ENCODE data around the gene TGFBR2.

TGFBR2 gene

DNA sequence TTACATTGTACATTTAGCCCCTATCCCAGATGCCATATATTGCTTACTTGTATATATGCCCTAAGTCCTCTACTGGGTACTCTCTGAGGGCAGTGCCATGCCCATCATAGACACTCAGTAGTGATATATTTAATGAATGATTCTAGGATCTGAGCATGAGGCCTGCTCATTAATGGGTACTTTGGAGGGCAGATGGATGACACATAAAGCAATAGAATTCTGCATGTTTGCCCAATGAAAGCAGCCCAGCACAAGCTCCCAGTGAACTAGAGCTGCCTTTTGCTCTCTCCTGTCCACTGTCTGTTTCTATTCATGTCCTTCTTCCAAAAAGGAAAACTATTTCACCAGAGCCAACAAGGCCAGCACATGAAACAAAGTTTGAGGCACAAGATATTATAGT, 63.9 kb downstream of the TGFBR2 start:
- no peak overlapping the region for H2AFZ ChIP-seq (ENCODE audit: low read depth, low read length, severe bottlenecking)
- H3K9me2 ChIP-seq (replicated peaks; ENCODE audit: insufficient read depth, low read length) = no peaks in the 10 kb centered on the region
- TF ChIP-seq, protein P1, sequence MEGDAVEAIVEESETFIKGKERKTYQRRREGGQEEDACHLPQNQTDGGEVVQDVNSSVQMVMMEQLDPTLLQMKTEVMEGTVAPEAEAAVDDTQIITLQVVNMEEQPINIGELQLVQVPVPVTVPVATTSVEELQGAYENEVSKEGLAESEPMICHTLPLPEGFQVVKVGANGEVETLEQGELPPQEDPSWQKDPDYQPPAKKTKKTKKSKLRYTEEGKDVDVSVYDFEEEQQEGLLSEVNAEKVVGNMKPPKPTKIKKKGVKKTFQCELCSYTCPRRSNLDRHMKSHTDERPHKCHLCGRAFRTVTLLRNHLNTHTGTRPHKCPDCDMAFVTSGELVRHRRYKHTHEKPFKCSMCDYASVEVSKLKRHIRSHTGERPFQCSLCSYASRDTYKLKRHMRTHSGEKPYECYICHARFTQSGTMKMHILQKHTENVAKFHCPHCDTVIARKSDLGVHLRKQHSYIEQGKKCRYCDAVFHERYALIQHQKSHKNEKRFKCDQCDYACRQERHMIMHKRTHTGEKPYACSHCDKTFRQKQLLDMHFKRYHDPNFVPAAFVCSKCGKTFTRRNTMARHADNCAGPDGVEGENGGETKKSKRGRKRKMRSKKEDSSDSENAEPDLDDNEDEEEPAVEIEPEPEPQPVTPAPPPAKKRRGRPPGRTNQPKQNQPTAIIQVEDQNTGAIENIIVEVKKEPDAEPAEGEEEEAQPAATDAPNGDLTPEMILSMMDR (IDR thresholded peaks at IDR 0.05; ENCODE audit: insufficient read depth, low read length, poor library complexity, severe bottlenecking) = no peak
- no peak for TF ChIP-seq EZH2phosphoT487 (conservative IDR thresholded peaks at IDR 0.05; ENCODE audit: low read length)
- H3K36me3 ChIP-seq (ENCODE audit: low read length) = peaks cover 14% of the 10 kb centered on the region; the same call in 1 of the 2 replicates
- no peak overlapping the region for H3K9ac ChIP-seq (ENCODE audit: low read length)
- H3K27me3 ChIP-seq (ENCODE audit: low read length) = no peaks in the 10 kb centered on the region
- H3K4me3 ChIP-seq (ENCODE audit: insufficient read depth, low read length, poor library complexity, severe bottlenecking) = no peak overlapping the region
- no peak overlapping the region for H3K4me2 ChIP-seq (ENCODE audit: low read depth, low read length, poor library complexity, severe bottlenecking)
- no peaks in the 10 kb centered on the region; the same call in 1 of the 2 replicates for H3K79me2 ChIP-seq (ENCODE audit: insufficient read depth, low read length)
- no peaks in the 10 kb centered on the region for H3K9me3 ChIP-seq (ENCODE audit: insufficient read depth, low read length)
- no peaks in the 10 kb centered on the region for H3F3A ChIP-seq (ENCODE audit: insufficient read depth)
- H4K20me1 ChIP-seq (ENCODE audit: low read depth, low read length) = no peaks in the 10 kb centered on the region
- no peak overlapping the region for H3K27ac ChIP-seq (ENCODE audit: low read depth, low read length)

DNA sequence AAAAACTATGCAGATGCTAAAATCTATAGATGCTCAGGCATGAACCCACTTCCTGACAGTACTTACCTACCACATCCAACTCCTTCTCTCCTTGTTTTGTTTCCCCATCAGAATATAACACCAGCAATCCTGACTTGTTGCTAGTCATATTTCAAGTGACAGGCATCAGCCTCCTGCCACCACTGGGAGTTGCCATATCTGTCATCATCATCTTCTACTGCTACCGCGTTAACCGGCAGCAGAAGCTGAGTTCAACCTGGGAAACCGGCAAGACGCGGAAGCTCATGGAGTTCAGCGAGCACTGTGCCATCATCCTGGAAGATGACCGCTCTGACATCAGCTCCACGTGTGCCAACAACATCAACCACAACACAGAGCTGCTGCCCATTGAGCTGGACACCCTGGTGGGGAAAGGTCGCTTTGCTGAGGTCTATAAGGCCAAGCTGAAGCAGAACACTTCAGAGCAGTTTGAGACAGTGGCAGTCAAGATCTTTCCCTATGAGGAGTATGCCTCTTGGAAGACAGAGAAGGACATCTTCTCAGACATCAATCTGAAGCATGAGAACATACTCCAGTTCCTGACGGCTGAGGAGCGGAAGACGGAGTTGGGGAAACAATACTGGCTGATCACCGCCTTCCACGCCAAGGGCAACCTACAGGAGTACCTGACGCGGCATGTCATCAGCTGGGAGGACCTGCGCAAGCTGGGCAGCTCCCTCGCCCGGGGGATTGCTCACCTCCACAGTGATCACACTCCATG, 65.3 kb downstream of the TGFBR2 start:
- H4K20me1 ChIP-seq (ENCODE audit: low read depth, low read length) = no peaks in the 10 kb centered on the region
- H3K27me3 ChIP-seq (ENCODE audit: low read length) = no peaks in the 10 kb centered on the region
- no peaks in the 10 kb centered on the region; the same call in 1 of the 2 replicates for H3K79me2 ChIP-seq (ENCODE audit: insufficient read depth, low read length)
- H3K9me3 ChIP-seq (ENCODE audit: insufficient read depth, low read length) = no peaks in the 10 kb centered on the region
- no peak overlapping the region for H3K27ac ChIP-seq (ENCODE audit: low read depth, low read length)
- H3K36me3 ChIP-seq (ENCODE audit: low read length) = peaks cover 21% of the 10 kb centered on the region; the same call in 1 of the 2 replicates
- no peak overlapping the region for H2AFZ ChIP-seq (ENCODE audit: low read depth, low read length, severe bottlenecking)
- no peak overlapping the region for H3K9ac ChIP-seq (ENCODE audit: low read length)
- no peaks in the 10 kb centered on the region for H3F3A ChIP-seq (ENCODE audit: insufficient read depth)
- H3K4me2 ChIP-seq (ENCODE audit: low read depth, low read length, poor library complexity, severe bottlenecking) = no peak overlapping the region
- H3K4me3 ChIP-seq (ENCODE audit: insufficient read depth, low read length, poor library complexity, severe bottlenecking) = no peak overlapping the region
- no peaks in the 10 kb centered on the region for H3K9me2 ChIP-seq (replicated peaks; ENCODE audit: insufficient read depth, low read length)
- TF ChIP-seq EZH2phosphoT487 (conservative IDR thresholded peaks at IDR 0.05; ENCODE audit: low read length) = no peak
- TF ChIP-seq, protein P1 (IDR thresholded peaks at IDR 0.05; ENCODE audit: insufficient read depth, low read length, poor library complexity, severe bottlenecking) = no peak

DNA sequence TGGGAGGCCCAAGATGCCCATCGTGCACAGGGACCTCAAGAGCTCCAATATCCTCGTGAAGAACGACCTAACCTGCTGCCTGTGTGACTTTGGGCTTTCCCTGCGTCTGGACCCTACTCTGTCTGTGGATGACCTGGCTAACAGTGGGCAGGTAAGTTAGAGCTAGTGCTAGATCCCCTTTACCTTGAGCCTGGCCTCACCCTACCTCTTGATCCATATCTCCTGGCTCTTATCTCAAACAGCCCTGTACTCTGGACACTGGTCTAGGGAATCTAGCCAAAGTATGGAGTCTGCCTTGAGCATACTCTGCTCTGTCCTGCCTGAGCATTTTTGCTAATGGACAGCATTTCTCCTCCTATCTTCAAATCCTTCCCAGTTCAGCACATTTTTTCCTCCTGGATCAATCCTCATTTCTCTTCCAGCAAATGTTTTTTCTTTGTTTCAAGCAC, 65.9 kb downstream of the TGFBR2 start:
- Histone ChIP-seq H3K27ac (ENCODE audit: low read depth, low read length) (no peak overlapping the region), H3K79me2 (ENCODE audit: insufficient read depth, low read length) (no peaks in the 10 kb centered on the region; the same call in 1 of the 2 replicates), H3K9me3 (ENCODE audit: insufficient read depth, low read length) (no peaks in the 10 kb centered on the region), H3K9me2 (replicated peaks; ENCODE audit: insufficient read depth, low read length) (no peaks in the 10 kb centered on the region), H3K9ac (ENCODE audit: low read length) (no peak overlapping the region), H3K36me3 (ENCODE audit: low read length) (peaks cover 21% of the 10 kb centered on the region; the same call in 1 of the 2 replicates), H3K4me3 (ENCODE audit: insufficient read depth, low read length, poor library complexity, severe bottlenecking) (no peak overlapping the region), H4K20me1 (ENCODE audit: low read depth, low read length) (no peaks in the 10 kb centered on the region), H3K4me2 (ENCODE audit: low read depth, low read length, poor library complexity, severe bottlenecking) (no peak overlapping the region), H3F3A (ENCODE audit: insufficient read depth) (no peaks in the 10 kb centered on the region), H3K27me3 (ENCODE audit: low read length) (no peaks in the 10 kb centered on the region), H2AFZ (ENCODE audit: low read depth, low read length, severe bottlenecking) (no peak overlapping the region)
- no peak for TF ChIP-seq EZH2phosphoT487 (conservative IDR thresholded peaks at IDR 0.05; ENCODE audit: low read length)
- TF ChIP-seq, protein P1 (IDR thresholded peaks at IDR 0.05; ENCODE audit: insufficient read depth, low read length, poor library complexity, severe bottlenecking) = no peak

Data from SU-DHL-6 (cell line).